HEK293T (cell line): ENCODE data around the gene MAPK9.

Source experiments
- ARNT ChIP-seq: fragments of 450-650 bp; IDR thresholded peaks from 2 replicates; pipeline ENCODE4 v1.6.1; 2017; ENCODE audit warnings: mild to moderate bottlenecking
- BHLHE40 ChIP-seq: fragments of 450-650 bp; IDR thresholded peaks from 2 replicates; pipeline ENCODE4 v1.6.1; 2016; ENCODE audit warnings: mild to moderate bottlenecking, moderate library complexity, borderline replicate concordance
- ELF4 ChIP-seq: fragments of 450-650 bp; IDR thresholded peaks from 2 replicates; pipeline ENCODE4 v1.6.1; 2017; ENCODE audit warnings: antibody characterized with exemption
- FOXA1 ChIP-seq: fragments of 450-650 bp; IDR thresholded peaks from 2 replicates; pipeline ENCODE4 v1.6.1; 2016; ENCODE audit warnings: mild to moderate bottlenecking
- FOXK2 ChIP-seq: fragments of 450-650 bp; IDR thresholded peaks from 2 replicates; pipeline ENCODE4 v1.6.1; 2016; ENCODE audit warnings: mild to moderate bottlenecking
- FOXM1 ChIP-seq: fragments of 450-650 bp; IDR thresholded peaks from 2 replicates; pipeline ENCODE4 v1.6.1; 2017; ENCODE audit warnings: mild to moderate bottlenecking, borderline replicate concordance
- HDGF ChIP-seq: fragments of 450-650 bp; IDR thresholded peaks from 2 replicates; pipeline ENCODE4 v1.6.1; 2017; ENCODE audit warnings: antibody characterized with exemption, borderline replicate concordance
- L3MBTL2 ChIP-seq: fragments of 450-650 bp; conservative IDR thresholded peaks from 2 replicates; pipeline ENCODE4 v1.6.1; 2016; ENCODE audit warnings: mild to moderate bottlenecking
- LEF1 ChIP-seq: fragments of 450-650 bp; IDR thresholded peaks from 2 replicates; pipeline ENCODE4 v1.6.1; 2017; ENCODE audit warnings: mild to moderate bottlenecking, borderline replicate concordance
- SP1 ChIP-seq: fragments of 450-650 bp; IDR thresholded peaks from 2 replicates; pipeline ENCODE4 v1.6.1; 2017
- SUZ12 ChIP-seq: fragments of 450-650 bp; IDR thresholded peaks from 2 replicates; pipeline ENCODE4 v1.6.1; 2016; ENCODE audit warnings: mild to moderate bottlenecking
- TARDBP ChIP-seq: fragments of 450-650 bp; IDR thresholded peaks from 2 replicates; pipeline ENCODE4 v1.6.1; 2016
- ZNF384 ChIP-seq: fragments of 450-650 bp; IDR thresholded peaks from 2 replicates; pipeline ENCODE4 v1.6.1; 2016
- TF ChIP-seq, protein P1 (sequence below): fragments of 450-650 bp; IDR thresholded peaks from 2 replicates; pipeline ENCODE4 v1.6.1; 2016

- TF ChIP-seq SUZ12 (no peak), BHLHE40 (no peak), FOXA1 (no peak), TARDBP (no peak), ARNT (no peak), HDGF (no peak), FOXM1 (no peak), ELF4 (no peak), ZNF384 (no peak), FOXK2 (no peak), SP1 (no peak), L3MBTL2 (no peak), LEF1 (no peak)
- TF ChIP-seq, protein P1, sequence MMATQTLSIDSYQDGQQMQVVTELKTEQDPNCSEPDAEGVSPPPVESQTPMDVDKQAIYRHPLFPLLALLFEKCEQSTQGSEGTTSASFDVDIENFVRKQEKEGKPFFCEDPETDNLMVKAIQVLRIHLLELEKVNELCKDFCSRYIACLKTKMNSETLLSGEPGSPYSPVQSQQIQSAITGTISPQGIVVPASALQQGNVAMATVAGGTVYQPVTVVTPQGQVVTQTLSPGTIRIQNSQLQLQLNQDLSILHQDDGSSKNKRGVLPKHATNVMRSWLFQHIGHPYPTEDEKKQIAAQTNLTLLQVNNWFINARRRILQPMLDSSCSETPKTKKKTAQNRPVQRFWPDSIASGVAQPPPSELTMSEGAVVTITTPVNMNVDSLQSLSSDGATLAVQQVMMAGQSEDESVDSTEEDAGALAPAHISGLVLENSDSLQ = no peak
Measured at GRCh38 chr5:180204276-180204819, 87.5 kb downstream of the MAPK9 start.
